K562 (cell line): ENCODE results near the gene NUP133. TPM values are rescaled to one million over a fixed set of nuclear protein-coding genes. Genes with fewer than 3 reads are reported as not detected.
A peak's percentile ranks its signal among the peaks of the same experiment; 100 is the strongest.

ENCODE experiments used
- ARID1B ChIP-seq: fragments of 450-650 bp; IDR thresholded peaks from 2 replicates; pipeline ENCODE4 v1.6.1; 2016; ENCODE audit warnings: antibody characterized with exemption, mild to moderate bottlenecking, inconsistent platforms
- CHD4 ChIP-seq: fragments of 200-600 bp; sonication (generic); IDR thresholded peaks from 3 replicates; pipeline ENCODE4 v1.6.1; 2012; ENCODE audit warnings: low read depth, mild to moderate bottlenecking, mixed read lengths, low read length, inconsistent platforms; ENCODE audit not compliant: insufficient read depth, insufficient replicate concordance, poor library complexity, severe bottlenecking
- E2F4 ChIP-seq: sonication (generic); formaldehyde crosslinking; IDR thresholded peaks from 2 replicates; pipeline ENCODE4 v1.8.0; 2022; ENCODE audit warnings: mild to moderate bottlenecking, low read depth, missing genetic modification reagents
- E2F6 ChIP-seq, 2 experiments: IDR thresholded peaks; 2 replicates each; pipeline ENCODE4 v1.6.1; 2011; ENCODE audit warnings: borderline replicate concordance in 1 of 2, control low read depth in 1 of 2, low read depth in 1 of 2, low read length in 1 of 2, mild to moderate bottlenecking in 1 of 2, mixed read lengths in 1 of 2, moderate library complexity in 1 of 2; ENCODE audit not compliant: insufficient read depth in 1 of 2, insufficient read length in 1 of 2, poor library complexity in 1 of 2, severe bottlenecking in 1 of 2; ENCODE audit errors: extremely low read depth in 1 of 2
- EWSR1 ChIP-seq: fragments of 450-650 bp; IDR thresholded peaks from 2 replicates; pipeline ENCODE4 v1.6.1; 2018; ENCODE audit warnings: borderline replicate concordance, mild to moderate bottlenecking, low read depth, moderate library complexity; ENCODE audit not compliant: partially characterized antibody
- FOXM1 ChIP-seq, 2 experiments: fragments of 450-650 bp in 1 of 2; sonication (generic) in 1 of 2; formaldehyde crosslinking in 1 of 2; IDR thresholded peaks; 2 replicates each; pipeline versions ENCODE4 v1.6.1 to v1.9.0; 2017 to 2022; ENCODE audit warnings: low read depth in 2 of 2, mild to moderate bottlenecking in 2 of 2, missing genetic modification reagents in 1 of 2, moderate library complexity in 1 of 2
- GABPB2 ChIP-seq: fragments of 250-450 bp; sonication (Bioruptor Pico); conservative IDR thresholded peaks from 2 replicates; pipeline ENCODE4 v1.5.1; 2021; ENCODE audit warnings: mild to moderate bottlenecking
- NUFIP1 ChIP-seq: fragments of 450-650 bp; IDR thresholded peaks from 2 replicates; pipeline ENCODE4 v1.6.1; 2018; ENCODE audit not compliant: partially characterized antibody
- SMAD1 ChIP-seq: fragments of 150-350 bp; IDR thresholded peaks from 2 replicates; pipeline ENCODE4 v1.6.1; 2014; ENCODE audit warnings: low read length, low read depth; ENCODE audit not compliant: partially characterized antibody
- SPI1 ChIP-seq: IDR thresholded peaks from 2 replicates; pipeline ENCODE4 v1.6.1; 2011; ENCODE audit warnings: low read depth, low read length, control low read depth, borderline replicate concordance
- STAG1 ChIP-seq: sonication (generic); formaldehyde crosslinking; IDR thresholded peaks from 2 replicates; pipeline ENCODE4 v1.5.0; 2020; ENCODE audit warnings: missing genetic modification reagents, borderline replicate concordance
- ZBTB7A ChIP-seq: IDR thresholded peaks from 2 replicates; pipeline ENCODE4 v1.6.1; 2011; ENCODE audit warnings: low read depth, mild to moderate bottlenecking, low read length, moderate library complexity, borderline replicate concordance; ENCODE audit not compliant: control insufficient read depth
- ZNF239 ChIP-seq: fragments of 250-450 bp; sonication (Bioruptor Pico); IDR thresholded peaks from 2 replicates; pipeline ENCODE4 v1.4.0; 2020; ENCODE audit warnings: mild to moderate bottlenecking
- polyA plus RNA-seq, 8 experiments: library from polyadenylated mRNA; depleted of rRNA in 4 of 8; stranded (reverse) in 5 of 8; unstranded in 3 of 8; fragments of >200 nt; fragmentation: Nextera tagmentation in 2 of 8; fragmentation: Illumina TruSeq in 1 of 8; extraction: Ambion mirVana in 2 of 8; extraction: Trizol in 1 of 8; gene quantifications; 2 replicates each; pipeline versions ENCODE4 v1.2.1 to v1.2.3, GENCODE V29; 2011 to 2014; ENCODE audit warnings: inconsistent platforms in 1 of 8, missing spikeins in 1 of 8
- total RNA-seq, 7 experiments: library from RNA; depleted of rRNA in 6 of 7; stranded (reverse); fragments of >200 nt in 6 of 7; fragmentation: Illumina TruSeq in 2 of 7; extraction: Trizol in 2 of 7; gene quantifications; 2 replicates each; pipeline versions ENCODE4 v1.2.1 to v1.2.3, GENCODE V29; 2011 to 2021; ENCODE audit warnings: low replicate concordance in 1 of 7
- TF ChIP-seq, protein P1 (sequence below): fragments of 450-650 bp; IDR thresholded peaks from 2 replicates; pipeline ENCODE4 v1.7.1; 2018; ENCODE audit warnings: mild to moderate bottlenecking, low read depth; ENCODE audit not compliant: partially characterized antibody
- TF ChIP-seq, protein P2 (sequence below), 2 experiments: fragments of 450-650 bp in 1 of 2; IDR thresholded peaks; 2 replicates each; pipeline ENCODE4 v1.6.1; 2011 to 2017; ENCODE audit warnings: low read depth in 2 of 2, antibody characterized with exemption in 1 of 2, borderline replicate concordance in 1 of 2, low read length in 1 of 2, mild to moderate bottlenecking in 1 of 2, mixed read lengths in 1 of 2; ENCODE audit not compliant: control insufficient read depth in 1 of 2

Gene NUP133
- total and polyA plus RNA-seq, 9 of the 15 experiments (the other 6 are each of a cell fraction or from before 2014, with no cell fraction given) = 21.7 to 85.1 (median 61.3) TPM

GRCh38 chr1:229507951-229508822 lies at the start of gene NUP133 (continued):
- TF ChIP-seq, protein P1, sequence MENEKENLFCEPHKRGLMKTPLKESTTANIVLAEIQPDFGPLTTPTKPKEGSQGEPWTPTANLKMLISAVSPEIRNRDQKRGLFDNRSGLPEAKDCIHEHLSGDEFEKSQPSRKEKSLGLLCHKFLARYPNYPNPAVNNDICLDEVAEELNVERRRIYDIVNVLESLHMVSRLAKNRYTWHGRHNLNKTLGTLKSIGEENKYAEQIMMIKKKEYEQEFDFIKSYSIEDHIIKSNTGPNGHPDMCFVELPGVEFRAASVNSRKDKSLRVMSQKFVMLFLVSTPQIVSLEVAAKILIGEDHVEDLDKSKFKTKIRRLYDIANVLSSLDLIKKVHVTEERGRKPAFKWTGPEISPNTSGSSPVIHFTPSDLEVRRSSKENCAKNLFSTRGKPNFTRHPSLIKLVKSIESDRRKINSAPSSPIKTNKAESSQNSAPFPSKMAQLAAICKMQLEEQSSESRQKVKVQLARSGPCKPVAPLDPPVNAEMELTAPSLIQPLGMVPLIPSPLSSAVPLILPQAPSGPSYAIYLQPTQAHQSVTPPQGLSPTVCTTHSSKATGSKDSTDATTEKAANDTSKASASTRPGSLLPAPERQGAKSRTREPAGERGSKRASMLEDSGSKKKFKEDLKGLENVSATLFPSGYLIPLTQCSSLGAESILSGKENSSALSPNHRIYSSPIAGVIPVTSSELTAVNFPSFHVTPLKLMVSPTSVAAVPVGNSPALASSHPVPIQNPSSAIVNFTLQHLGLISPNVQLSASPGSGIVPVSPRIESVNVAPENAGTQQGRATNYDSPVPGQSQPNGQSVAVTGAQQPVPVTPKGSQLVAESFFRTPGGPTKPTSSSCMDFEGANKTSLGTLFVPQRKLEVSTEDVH = peak; percentile 94
- TF ChIP-seq, protein P2, sequence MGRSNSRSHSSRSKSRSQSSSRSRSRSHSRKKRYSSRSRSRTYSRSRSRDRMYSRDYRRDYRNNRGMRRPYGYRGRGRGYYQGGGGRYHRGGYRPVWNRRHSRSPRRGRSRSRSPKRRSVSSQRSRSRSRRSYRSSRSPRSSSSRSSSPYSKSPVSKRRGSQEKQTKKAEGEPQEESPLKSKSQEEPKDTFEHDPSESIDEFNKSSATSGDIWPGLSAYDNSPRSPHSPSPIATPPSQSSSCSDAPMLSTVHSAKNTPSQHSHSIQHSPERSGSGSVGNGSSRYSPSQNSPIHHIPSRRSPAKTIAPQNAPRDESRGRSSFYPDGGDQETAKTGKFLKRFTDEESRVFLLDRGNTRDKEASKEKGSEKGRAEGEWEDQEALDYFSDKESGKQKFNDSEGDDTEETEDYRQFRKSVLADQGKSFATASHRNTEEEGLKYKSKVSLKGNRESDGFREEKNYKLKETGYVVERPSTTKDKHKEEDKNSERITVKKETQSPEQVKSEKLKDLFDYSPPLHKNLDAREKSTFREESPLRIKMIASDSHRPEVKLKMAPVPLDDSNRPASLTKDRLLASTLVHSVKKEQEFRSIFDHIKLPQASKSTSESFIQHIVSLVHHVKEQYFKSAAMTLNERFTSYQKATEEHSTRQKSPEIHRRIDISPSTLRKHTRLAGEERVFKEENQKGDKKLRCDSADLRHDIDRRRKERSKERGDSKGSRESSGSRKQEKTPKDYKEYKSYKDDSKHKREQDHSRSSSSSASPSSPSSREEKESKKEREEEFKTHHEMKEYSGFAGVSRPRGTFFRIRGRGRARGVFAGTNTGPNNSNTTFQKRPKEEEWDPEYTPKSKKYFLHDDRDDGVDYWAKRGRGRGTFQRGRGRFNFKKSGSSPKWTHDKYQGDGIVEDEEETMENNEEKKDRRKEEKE (IDR thresholded peaks at IDR 0.05; ENCODE audit: borderline replicate concordance in 1 of 2, control insufficient read depth in 1 of 2, low read depth in 2 of 2, low read length in 1 of 2) = no peak
- TF ChIP-seq FOXM1 (IDR thresholded peaks at IDR 0.05; ENCODE audit: low read depth) (no peak), FOXM1 (CRISPR knock-in tag; IDR thresholded peaks at IDR 0.05; ENCODE audit: low read depth) (no peak), CHD4 (no peak), GABPB2 (CRISPR knock-in tag) (no peak; the same call in 1 of the 2 replicates), E2F4 (CRISPR knock-in tag) (peak; percentile 99), STAG1 (CRISPR knock-in tag) (no peak), E2F6 (IDR thresholded peaks at IDR 0.05; ENCODE audit: borderline replicate concordance in 1 of 2, extremely low read depth in 1 of 2, insufficient read depth in 1 of 2, insufficient read length in 1 of 2, low read depth in 1 of 2, low read length in 1 of 2, poor library complexity in 1 of 2, severe bottlenecking in 1 of 2) (peak; percentile 47 to 60), SPI1 (no peak), NUFIP1 (no peak), ZBTB7A (peak; percentile 94), ZNF239 (no peak), SMAD1 (no peak), ARID1B (0 out of 2 replicates have a peak, but pooled peaks have one; percentile 35), EWSR1 (no peak)
